HepG2 (cell line): Measurements from ENCODE around the gene PADI6. TPM values are rescaled to one million over a fixed set of nuclear protein-coding genes. Genes with fewer than 3 reads are reported as not detected.
A peak's percentile ranks its signal among the peaks of the same experiment; 100 is the strongest.

Experiments used
- BCLAF1 ChIP-seq: fragments of 450-650 bp; IDR thresholded peaks from 2 replicates; pipeline ENCODE4 v1.6.1; 2017; ENCODE audit warnings: mild to moderate bottlenecking
- HHEX ChIP-seq: IDR thresholded peaks from 2 replicates; pipeline ENCODE4 v1.6.1; 2016; ENCODE audit warnings: control low read depth
- HNF4A ChIP-seq: sonication (generic); formaldehyde crosslinking; IDR thresholded peaks from 2 replicates; pipeline ENCODE4 v1.4.0; 2020; ENCODE audit warnings: missing genetic modification reagents
- NONO ChIP-seq, 2 experiments: fragments of 450-650 bp in 1 of 2; sonication (generic) in 1 of 2; formaldehyde crosslinking in 1 of 2; IDR thresholded peaks in 1 of 2; conservative IDR thresholded peaks in 1 of 2; 2 replicates each; pipeline versions ENCODE4 v1.6.1 to v1.8.0; 2017 to 2022; ENCODE audit warnings: mild to moderate bottlenecking in 1 of 2, missing genetic modification reagents in 1 of 2, moderate library complexity in 1 of 2
- ZFP62 ChIP-seq: sonication (generic); formaldehyde crosslinking; IDR thresholded peaks from 2 replicates; pipeline ENCODE4 v1.4.0; 2020; ENCODE audit warnings: missing genetic modification reagents
- ZNF337 ChIP-seq: sonication (generic); formaldehyde crosslinking; IDR thresholded peaks from 2 replicates; pipeline ENCODE4 v1.5.1; 2020; ENCODE audit warnings: missing genetic modification reagents, low read depth, mild to moderate bottlenecking, borderline replicate concordance
- ZNF564 ChIP-seq: sonication (generic); formaldehyde crosslinking; IDR thresholded peaks from 2 replicates; pipeline ENCODE4 v1.8.1; 2023; ENCODE audit warnings: mild to moderate bottlenecking, missing genetic modification reagents
- ZNF772 ChIP-seq: sonication (generic); formaldehyde crosslinking; IDR thresholded peaks from 2 replicates; pipeline ENCODE4 v1.5.0; 2020; ENCODE audit warnings: mild to moderate bottlenecking, missing genetic modification reagents
- ZNF788 ChIP-seq: sonication (generic); formaldehyde crosslinking; IDR thresholded peaks from 2 replicates; pipeline ENCODE4 v1.5.0; 2020; ENCODE audit warnings: mild to moderate bottlenecking, missing genetic modification reagents, borderline replicate concordance
- polyA plus RNA-seq, 8 experiments: library from polyadenylated mRNA; depleted of rRNA in 3 of 8; stranded (reverse) in 7 of 8; unstranded in 1 of 8; fragments of >200 nt; fragmentation: Illumina TruSeq in 4 of 8; extraction: Trizol in 4 of 8; gene quantifications; 2 replicates each; pipeline versions ENCODE4 v1.2.1 to v1.2.3, GENCODE V29; 2011 to 2016; ENCODE audit warnings: low read depth in 4 of 8, missing spikeins in 1 of 8, mixed read lengths in 1 of 8; ENCODE audit not compliant: insufficient read depth in 1 of 8
- total RNA-seq, 5 experiments: library from RNA; depleted of rRNA; stranded (reverse); fragments of >200 nt; fragmentation: Illumina TruSeq; extraction: Trizol; gene quantifications; 2 replicates each; pipeline ENCODE4 v1.2.3, GENCODE V29; 2016; ENCODE audit warnings: low read depth in 1 of 5
- TF ChIP-seq, protein P1 (sequence below): IDR thresholded peaks from 2 replicates; pipeline ENCODE4 v1.6.1; 2016; ENCODE audit warnings: low read depth, missing genetic modification reagents, missing compliant biosample characterization
- TF ChIP-seq, protein P2 (sequence below): sonication (generic); formaldehyde crosslinking; IDR thresholded peaks from 2 replicates; pipeline ENCODE4 v1.5.1; 2020; ENCODE audit warnings: missing genetic modification reagents, mild to moderate bottlenecking, borderline replicate concordance
- TF ChIP-seq, protein P3 (sequence below): sonication (generic); formaldehyde crosslinking; IDR thresholded peaks from 2 replicates; pipeline ENCODE4 v1.5.1; 2020; ENCODE audit warnings: mild to moderate bottlenecking, moderate library complexity, missing genetic modification reagents
- TF ChIP-seq, protein P4 (sequence below): sonication (generic); formaldehyde crosslinking; conservative IDR thresholded peaks from 2 replicates; pipeline ENCODE4 v1.4.0; 2020; ENCODE audit warnings: missing genetic modification reagents

Gene PADI6
- total and polyA plus RNA-seq, 2 of the 13 experiments (the other 11 are each of a cell fraction or from before 2014, with no cell fraction given) = not detected

DNA sequence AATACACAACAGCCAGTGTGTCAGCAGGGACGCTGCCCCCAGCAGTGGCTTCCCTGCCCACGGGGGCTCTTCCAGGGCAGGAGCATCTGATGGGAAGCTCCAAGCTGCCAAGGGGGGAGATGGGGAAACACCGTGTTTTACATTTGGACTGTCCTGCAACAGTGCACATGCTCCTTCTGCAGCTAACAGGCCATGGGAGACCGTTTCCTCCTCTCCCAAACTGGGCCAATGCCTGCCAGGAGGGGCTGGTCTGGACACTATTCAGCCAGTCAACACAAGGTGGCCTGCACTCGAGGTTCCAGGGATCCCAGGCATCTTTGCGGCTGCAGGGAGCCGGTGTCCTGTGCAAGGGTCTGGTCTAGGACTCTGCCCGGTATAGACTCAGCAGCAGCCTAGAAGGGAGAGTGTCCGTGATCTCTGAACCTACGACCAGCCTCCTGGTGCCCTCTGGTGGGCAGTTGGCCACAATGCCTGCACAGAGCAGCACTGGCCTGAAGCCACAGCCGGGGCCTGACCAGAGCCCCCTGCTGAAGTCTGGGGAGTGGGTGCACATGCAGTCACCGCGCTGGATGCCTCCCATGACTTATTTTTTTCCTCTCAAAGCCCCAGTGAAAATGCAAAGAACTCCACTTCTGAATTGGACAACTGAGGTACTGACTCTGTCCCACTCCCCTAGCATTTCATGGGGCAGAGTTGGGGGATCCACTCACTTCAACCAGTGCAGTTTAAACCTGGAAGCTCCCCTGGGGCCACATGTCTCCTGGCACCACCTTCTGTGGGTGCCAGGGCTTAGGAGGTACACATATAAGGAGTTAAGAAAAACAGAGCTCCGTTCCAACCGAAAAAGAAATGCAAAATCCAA, 34.1 kb downstream of the PADI6 start (continued):
- TF ChIP-seq ZNF772 (CRISPR knock-in tag) = 0 out of 2 replicates have a peak, but pooled peaks have one; percentile 45
- TF ChIP-seq BCLAF1 = no peak
- TF ChIP-seq, protein P1, sequence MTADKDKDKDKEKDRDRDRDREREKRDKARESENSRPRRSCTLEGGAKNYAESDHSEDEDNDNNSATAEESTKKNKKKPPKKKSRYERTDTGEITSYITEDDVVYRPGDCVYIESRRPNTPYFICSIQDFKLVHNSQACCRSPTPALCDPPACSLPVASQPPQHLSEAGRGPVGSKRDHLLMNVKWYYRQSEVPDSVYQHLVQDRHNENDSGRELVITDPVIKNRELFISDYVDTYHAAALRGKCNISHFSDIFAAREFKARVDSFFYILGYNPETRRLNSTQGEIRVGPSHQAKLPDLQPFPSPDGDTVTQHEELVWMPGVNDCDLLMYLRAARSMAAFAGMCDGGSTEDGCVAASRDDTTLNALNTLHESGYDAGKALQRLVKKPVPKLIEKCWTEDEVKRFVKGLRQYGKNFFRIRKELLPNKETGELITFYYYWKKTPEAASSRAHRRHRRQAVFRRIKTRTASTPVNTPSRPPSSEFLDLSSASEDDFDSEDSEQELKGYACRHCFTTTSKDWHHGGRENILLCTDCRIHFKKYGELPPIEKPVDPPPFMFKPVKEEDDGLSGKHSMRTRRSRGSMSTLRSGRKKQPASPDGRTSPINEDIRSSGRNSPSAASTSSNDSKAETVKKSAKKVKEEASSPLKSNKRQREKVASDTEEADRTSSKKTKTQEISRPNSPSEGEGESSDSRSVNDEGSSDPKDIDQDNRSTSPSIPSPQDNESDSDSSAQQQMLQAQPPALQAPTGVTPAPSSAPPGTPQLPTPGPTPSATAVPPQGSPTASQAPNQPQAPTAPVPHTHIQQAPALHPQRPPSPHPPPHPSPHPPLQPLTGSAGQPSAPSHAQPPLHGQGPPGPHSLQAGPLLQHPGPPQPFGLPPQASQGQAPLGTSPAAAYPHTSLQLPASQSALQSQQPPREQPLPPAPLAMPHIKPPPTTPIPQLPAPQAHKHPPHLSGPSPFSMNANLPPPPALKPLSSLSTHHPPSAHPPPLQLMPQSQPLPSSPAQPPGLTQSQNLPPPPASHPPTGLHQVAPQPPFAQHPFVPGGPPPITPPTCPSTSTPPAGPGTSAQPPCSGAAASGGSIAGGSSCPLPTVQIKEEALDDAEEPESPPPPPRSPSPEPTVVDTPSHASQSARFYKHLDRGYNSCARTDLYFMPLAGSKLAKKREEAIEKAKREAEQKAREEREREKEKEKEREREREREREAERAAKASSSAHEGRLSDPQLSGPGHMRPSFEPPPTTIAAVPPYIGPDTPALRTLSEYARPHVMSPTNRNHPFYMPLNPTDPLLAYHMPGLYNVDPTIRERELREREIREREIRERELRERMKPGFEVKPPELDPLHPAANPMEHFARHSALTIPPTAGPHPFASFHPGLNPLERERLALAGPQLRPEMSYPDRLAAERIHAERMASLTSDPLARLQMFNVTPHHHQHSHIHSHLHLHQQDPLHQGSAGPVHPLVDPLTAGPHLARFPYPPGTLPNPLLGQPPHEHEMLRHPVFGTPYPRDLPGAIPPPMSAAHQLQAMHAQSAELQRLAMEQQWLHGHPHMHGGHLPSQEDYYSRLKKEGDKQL (CRISPR knock-in tag) = no peak
- TF ChIP-seq, protein P2, sequence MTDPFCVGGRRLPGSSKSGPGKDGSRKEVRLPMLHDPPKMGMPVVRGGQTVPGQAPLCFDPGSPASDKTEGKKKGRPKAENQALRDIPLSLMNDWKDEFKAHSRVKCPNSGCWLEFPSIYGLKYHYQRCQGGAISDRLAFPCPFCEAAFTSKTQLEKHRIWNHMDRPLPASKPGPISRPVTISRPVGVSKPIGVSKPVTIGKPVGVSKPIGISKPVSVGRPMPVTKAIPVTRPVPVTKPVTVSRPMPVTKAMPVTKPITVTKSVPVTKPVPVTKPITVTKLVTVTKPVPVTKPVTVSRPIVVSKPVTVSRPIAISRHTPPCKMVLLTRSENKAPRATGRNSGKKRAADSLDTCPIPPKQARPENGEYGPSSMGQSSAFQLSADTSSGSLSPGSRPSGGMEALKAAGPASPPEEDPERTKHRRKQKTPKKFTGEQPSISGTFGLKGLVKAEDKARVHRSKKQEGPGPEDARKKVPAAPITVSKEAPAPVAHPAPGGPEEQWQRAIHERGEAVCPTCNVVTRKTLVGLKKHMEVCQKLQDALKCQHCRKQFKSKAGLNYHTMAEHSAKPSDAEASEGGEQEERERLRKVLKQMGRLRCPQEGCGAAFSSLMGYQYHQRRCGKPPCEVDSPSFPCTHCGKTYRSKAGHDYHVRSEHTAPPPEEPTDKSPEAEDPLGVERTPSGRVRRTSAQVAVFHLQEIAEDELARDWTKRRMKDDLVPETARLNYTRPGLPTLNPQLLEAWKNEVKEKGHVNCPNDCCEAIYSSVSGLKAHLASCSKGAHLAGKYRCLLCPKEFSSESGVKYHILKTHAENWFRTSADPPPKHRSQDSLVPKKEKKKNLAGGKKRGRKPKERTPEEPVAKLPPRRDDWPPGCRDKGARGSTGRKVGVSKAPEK (CRISPR knock-in tag) = no peak
- TF ChIP-seq, protein P3, sequence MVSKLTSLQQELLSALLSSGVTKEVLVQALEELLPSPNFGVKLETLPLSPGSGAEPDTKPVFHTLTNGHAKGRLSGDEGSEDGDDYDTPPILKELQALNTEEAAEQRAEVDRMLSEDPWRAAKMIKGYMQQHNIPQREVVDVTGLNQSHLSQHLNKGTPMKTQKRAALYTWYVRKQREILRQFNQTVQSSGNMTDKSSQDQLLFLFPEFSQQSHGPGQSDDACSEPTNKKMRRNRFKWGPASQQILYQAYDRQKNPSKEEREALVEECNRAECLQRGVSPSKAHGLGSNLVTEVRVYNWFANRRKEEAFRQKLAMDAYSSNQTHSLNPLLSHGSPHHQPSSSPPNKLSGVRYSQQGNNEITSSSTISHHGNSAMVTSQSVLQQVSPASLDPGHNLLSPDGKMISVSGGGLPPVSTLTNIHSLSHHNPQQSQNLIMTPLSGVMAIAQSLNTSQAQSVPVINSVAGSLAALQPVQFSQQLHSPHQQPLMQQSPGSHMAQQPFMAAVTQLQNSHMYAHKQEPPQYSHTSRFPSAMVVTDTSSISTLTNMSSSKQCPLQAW = peak; percentile 77
- TF ChIP-seq ZNF788 (CRISPR knock-in tag) = peak; percentile 45; the same call in 1 of the 2 replicates
- TF ChIP-seq ZFP62 (CRISPR knock-in tag) = no peak
- TF ChIP-seq ZNF564 (CRISPR knock-in tag) = no peak
- no peak for TF ChIP-seq HHEX (CRISPR knock-in tag)
- TF ChIP-seq ZNF337 (CRISPR knock-in tag) = no peak
- TF ChIP-seq NONO (IDR thresholded peaks at IDR 0.05) = no peak
- TF ChIP-seq NONO (CRISPR knock-in tag; conservative IDR thresholded peaks at IDR 0.05) = peak; percentile 54; the same call in 1 of the 2 replicates
- TF ChIP-seq, protein P4, sequence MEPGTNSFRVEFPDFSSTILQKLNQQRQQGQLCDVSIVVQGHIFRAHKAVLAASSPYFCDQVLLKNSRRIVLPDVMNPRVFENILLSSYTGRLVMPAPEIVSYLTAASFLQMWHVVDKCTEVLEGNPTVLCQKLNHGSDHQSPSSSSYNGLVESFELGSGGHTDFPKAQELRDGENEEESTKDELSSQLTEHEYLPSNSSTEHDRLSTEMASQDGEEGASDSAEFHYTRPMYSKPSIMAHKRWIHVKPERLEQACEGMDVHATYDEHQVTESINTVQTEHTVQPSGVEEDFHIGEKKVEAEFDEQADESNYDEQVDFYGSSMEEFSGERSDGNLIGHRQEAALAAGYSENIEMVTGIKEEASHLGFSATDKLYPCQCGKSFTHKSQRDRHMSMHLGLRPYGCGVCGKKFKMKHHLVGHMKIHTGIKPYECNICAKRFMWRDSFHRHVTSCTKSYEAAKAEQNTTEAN = no peak
- peak; percentile 93 for TF ChIP-seq HNF4A (CRISPR knock-in tag)
